Smooth muscle cell (in vitro differentiated cells): ENCODE measurements around the gene SEMA3E. TPM values are rescaled to one million over a fixed set of nuclear protein-coding genes. Genes with fewer than 3 reads are reported as not detected.

Experiments used
- DNase-seq: peaks from one replicate; lab custom pipeline; 2025; ENCODE audit not compliant: unreplicated experiment; lab: John Stamatoyannopoulos, UW
- H2AFZ ChIP-seq: fragments of 200-600 bp; sonication (generic); 2 replicates; pipeline ENCODE4 v1.6.0; 2016; ENCODE audit warnings: antibody characterized with exemption, low read depth, mild to moderate bottlenecking
- H3F3A ChIP-seq: fragments of 200-600 bp; sonication (generic); 2 replicates; pipeline ENCODE4 v1.6.0; 2017; ENCODE audit warnings: antibody characterized with exemption, low read depth
- H3K27ac ChIP-seq: fragments of 200-600 bp; sonication (generic); 2 replicates; pipeline ENCODE4 v1.5.1; 2016; ENCODE audit warnings: low read depth, mild to moderate bottlenecking
- H3K27me3 ChIP-seq: fragments of 200-600 bp; sonication (generic); 2 replicates; pipeline ENCODE4 v1.6.1; 2016; ENCODE audit warnings: low read depth, mild to moderate bottlenecking
- H3K36me3 ChIP-seq: fragments of 200-600 bp; sonication (generic); 2 replicates; pipeline ENCODE4 v1.5.1; 2016; ENCODE audit warnings: low read depth
- H3K4me1 ChIP-seq: fragments of 200-600 bp; sonication (generic); 2 replicates; pipeline ENCODE4 v1.5.1; 2016; ENCODE audit warnings: low read depth
- H3K4me2 ChIP-seq: fragments of 200-600 bp; sonication (generic); 2 replicates; pipeline ENCODE4 v1.6.0; 2016; ENCODE audit warnings: mild to moderate bottlenecking
- H3K4me3 ChIP-seq: fragments of 200-600 bp; sonication (generic); 2 replicates; pipeline ENCODE4 v1.5.1; 2016; ENCODE audit warnings: mild to moderate bottlenecking
- H3K79me2 ChIP-seq: fragments of 200-600 bp; sonication (generic); 2 replicates; pipeline ENCODE4 v1.6.0; 2016; ENCODE audit warnings: low read depth, mild to moderate bottlenecking
- H3K9ac ChIP-seq: fragments of 200-600 bp; sonication (generic); 2 replicates; pipeline ENCODE4 v1.6.0; 2016; ENCODE audit warnings: low read depth
- H3K9me3 ChIP-seq: fragments of 200-600 bp; sonication (generic); replicated peaks from 2 replicates; pipeline ENCODE4 v1.5.1; 2016; ENCODE audit warnings: low read depth
- H4K20me1 ChIP-seq: fragments of 200-600 bp; sonication (generic); 2 replicates; pipeline ENCODE4 v1.6.0; 2016; ENCODE audit warnings: low read depth
- WGBS: methylation state at CpG from one replicate; pipeline ENCODE4 v1.1.7; 2016; ENCODE audit warnings: low lambda C conversion rate; 5-methylcytosine and 5-hydroxymethylcytosine counted together
- polyA plus RNA-seq: library from polyadenylated mRNA; unstranded; fragments of >200 nt; fragmentation: Nextera tagmentation; extraction: Ambion mirVana; gene quantifications from 2 replicates; pipeline ENCODE4 v1.2.1, GENCODE V29; 2016
- total RNA-seq: library from RNA; depleted of rRNA; stranded (reverse); fragments of >200 nt; gene quantifications from 2 replicates; pipeline ENCODE4 v1.2.3, GENCODE V29; 2014
- TF ChIP-seq, protein P1 (sequence below): fragments of 200-600 bp; sonication (generic); IDR thresholded peaks from 2 replicates; pipeline ENCODE4 v1.5.1; 2017; ENCODE audit warnings: borderline replicate concordance, mild to moderate bottlenecking, antibody characterized with exemption; ENCODE audit not compliant: insufficient read depth, poor library complexity, severe bottlenecking

The SEMA3E gene
- total and polyA plus RNA-seq, 2 experiments from 2014 or later: 0.45 to 0.66 TPM

DNA sequence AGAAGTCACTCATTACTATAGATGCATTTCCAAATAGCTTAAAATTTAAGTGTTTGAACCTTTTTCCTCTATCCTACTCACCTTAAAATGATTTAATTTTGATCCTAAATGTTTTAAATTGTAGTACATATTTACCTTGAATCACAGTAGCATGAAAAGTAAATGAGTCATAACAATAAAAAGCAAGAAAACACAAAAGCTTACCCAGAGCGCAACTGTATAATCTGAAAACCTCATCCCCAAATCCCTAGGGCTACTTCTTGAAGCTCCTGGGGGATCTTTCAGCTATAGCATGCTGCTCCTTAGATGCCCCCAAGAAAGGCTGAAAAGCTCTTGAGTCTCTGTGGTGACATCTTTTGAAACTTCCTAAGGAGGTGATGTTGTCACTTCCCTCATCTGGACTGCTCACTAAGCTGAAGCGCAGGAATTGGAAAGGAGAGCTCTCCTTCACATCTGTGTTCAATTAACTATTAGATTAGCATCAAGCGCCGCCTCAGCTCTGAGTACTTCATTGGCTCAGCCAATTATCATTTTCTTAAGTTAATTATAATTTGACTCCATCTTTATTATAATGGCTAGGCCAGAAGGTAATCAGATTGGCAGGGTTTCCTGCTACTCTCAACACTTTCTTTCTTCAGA is 60.2 kb downstream of the SEMA3E start:
- no peaks in the 10 kb centered on the region for H3K79me2 ChIP-seq
- H2AFZ ChIP-seq: no peak overlapping the region
- TF ChIP-seq, protein P1, sequence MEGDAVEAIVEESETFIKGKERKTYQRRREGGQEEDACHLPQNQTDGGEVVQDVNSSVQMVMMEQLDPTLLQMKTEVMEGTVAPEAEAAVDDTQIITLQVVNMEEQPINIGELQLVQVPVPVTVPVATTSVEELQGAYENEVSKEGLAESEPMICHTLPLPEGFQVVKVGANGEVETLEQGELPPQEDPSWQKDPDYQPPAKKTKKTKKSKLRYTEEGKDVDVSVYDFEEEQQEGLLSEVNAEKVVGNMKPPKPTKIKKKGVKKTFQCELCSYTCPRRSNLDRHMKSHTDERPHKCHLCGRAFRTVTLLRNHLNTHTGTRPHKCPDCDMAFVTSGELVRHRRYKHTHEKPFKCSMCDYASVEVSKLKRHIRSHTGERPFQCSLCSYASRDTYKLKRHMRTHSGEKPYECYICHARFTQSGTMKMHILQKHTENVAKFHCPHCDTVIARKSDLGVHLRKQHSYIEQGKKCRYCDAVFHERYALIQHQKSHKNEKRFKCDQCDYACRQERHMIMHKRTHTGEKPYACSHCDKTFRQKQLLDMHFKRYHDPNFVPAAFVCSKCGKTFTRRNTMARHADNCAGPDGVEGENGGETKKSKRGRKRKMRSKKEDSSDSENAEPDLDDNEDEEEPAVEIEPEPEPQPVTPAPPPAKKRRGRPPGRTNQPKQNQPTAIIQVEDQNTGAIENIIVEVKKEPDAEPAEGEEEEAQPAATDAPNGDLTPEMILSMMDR: no peak
- DNase-seq: no peak
- no peak overlapping the region for H3K9ac ChIP-seq
- WGBS: 85% methylated on average over 4 of the region's 4 CpGs
- no peaks in the 10 kb centered on the region for H4K20me1 ChIP-seq
- no peaks in the 10 kb centered on the region for H3F3A ChIP-seq
- no peak overlapping the region for H3K4me3 ChIP-seq
- H3K4me1 ChIP-seq: no peaks in the 10 kb centered on the region
- H3K27ac ChIP-seq: no peak overlapping the region
- no peaks in the 10 kb centered on the region for H3K36me3 ChIP-seq
- H3K27me3 ChIP-seq: no peaks in the 10 kb centered on the region
- H3K9me3 ChIP-seq: no peaks in the 10 kb centered on the region
- H3K4me2 ChIP-seq: no peak overlapping the region

DNA sequence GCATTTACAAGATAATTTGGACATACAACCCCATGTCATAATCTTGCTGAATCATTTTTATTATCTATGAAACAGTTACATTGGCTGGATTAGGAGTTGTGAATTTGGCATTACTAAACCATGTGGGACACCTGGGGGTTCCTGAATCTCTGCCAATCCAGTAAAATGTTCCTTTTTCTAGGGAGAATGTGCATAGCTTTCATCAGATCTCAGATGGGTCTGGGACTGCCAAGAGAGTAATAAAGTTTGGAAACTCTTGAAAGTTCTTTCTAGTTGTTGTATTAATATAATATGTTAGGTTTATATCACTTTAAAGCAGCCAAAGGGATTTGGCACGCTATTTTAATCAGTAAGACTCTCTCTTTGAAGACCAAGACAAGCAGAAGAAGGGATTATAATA is 62.7 kb downstream of the SEMA3E start:
- TF ChIP-seq, protein P1: no peak
- no peak overlapping the region for H3K9ac ChIP-seq
- H3K9me3 ChIP-seq: no peaks in the 10 kb centered on the region
- no peaks in the 10 kb centered on the region for H3K79me2 ChIP-seq
- H3K27ac ChIP-seq: no peak overlapping the region
- no peaks in the 10 kb centered on the region for H3K27me3 ChIP-seq
- H3K36me3 ChIP-seq: no peaks in the 10 kb centered on the region
- H3K4me1 ChIP-seq: no peaks in the 10 kb centered on the region
- H3F3A ChIP-seq: no peaks in the 10 kb centered on the region
- no peak overlapping the region for H3K4me3 ChIP-seq
- no peak for DNase-seq
- H4K20me1 ChIP-seq: no peaks in the 10 kb centered on the region
- H2AFZ ChIP-seq: no peak overlapping the region
- 91% methylated on average over 1 of the region's 1 CpG for WGBS
- H3K4me2 ChIP-seq: no peak overlapping the region

DNA sequence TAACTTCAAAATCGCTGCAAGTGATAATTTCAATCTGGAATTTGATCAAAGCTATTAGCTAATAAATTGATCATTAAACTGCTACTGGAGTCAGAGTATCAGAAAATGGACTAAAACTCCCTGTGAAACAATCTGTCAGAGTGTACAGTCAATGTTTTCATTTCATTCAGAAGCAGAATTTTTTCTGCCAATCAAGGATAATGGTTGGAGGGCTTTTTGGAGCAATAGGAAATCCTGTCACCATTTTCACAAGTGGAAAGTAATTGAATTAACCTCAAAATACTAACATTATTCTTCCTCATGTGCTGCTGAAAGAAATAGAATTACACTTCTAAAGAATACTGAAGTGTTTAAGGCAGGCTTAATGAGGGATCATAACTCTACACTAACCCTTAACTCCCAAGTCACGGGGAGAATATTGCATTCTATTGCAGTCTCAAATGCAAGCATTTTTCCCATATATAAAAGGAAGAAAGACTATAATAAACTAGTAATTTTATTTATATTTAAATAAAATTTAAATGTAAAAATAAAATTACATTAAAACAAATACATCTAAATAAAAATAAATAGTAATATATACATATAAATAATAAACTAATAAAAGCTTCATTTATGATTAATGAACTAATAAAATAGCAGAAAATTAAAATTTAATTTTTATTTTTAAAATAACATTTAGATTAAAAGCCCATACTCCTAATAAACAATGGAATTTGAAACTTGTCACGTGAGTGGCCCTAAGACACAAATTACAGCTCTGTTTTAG is 67.1 kb downstream of the SEMA3E start:
- Histone ChIP-seq H3K9ac (no peak overlapping the region), H3K79me2 (no peaks in the 10 kb centered on the region), H3F3A (no peaks in the 10 kb centered on the region), H3K27ac (no peak overlapping the region), H2AFZ (no peak overlapping the region), H3K9me3 (no peaks in the 10 kb centered on the region), H3K4me3 (no peak overlapping the region), H3K4me1 (no peaks in the 10 kb centered on the region), H4K20me1 (no peaks in the 10 kb centered on the region), H3K4me2 (no peak overlapping the region), H3K36me3 (no peaks in the 10 kb centered on the region), H3K27me3 (no peaks in the 10 kb centered on the region)
- TF ChIP-seq, protein P1: no peak
- DNase-seq: no peak
- 91% methylated on average over 3 of the region's 3 CpGs for WGBS

DNA sequence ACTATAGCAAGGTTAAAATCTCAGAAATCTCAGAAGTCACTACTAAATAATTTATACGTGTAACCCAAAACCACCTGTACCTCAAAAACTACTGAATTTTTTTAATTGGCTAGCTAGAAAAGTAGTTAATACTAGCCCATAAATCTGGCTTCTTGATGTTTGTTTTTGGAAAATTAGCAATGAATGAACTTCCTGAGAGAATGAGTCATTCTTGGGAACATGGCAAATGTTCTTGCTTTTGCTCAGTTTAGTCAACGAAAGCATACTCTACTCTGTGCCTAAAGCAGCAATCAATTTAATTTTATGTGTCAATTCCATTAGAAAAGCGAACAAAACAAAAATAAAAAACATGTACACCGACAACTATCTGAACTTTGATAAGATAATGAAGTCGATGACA is 69.2 kb downstream of the SEMA3E start:
- 70% methylated on average over 5 of the region's 5 CpGs for WGBS
- no peaks in the 10 kb centered on the region for H3K36me3 ChIP-seq
- TF ChIP-seq, protein P1: no peak
- no peaks in the 10 kb centered on the region for H3K4me1 ChIP-seq
- no peaks in the 10 kb centered on the region for H3F3A ChIP-seq
- no peak overlapping the region for H3K4me3 ChIP-seq
- H2AFZ ChIP-seq: no peak overlapping the region
- no peaks in the 10 kb centered on the region for H4K20me1 ChIP-seq
- H3K9me3 ChIP-seq: no peaks in the 10 kb centered on the region
- no peak overlapping the region for H3K9ac ChIP-seq
- H3K4me2 ChIP-seq: no peak overlapping the region
- no peak for DNase-seq
- H3K27me3 ChIP-seq: no peaks in the 10 kb centered on the region
- H3K79me2 ChIP-seq: no peaks in the 10 kb centered on the region
- H3K27ac ChIP-seq: no peak overlapping the region
